ENCODE measurements around the gene CAPRIN1.
A peak's percentile ranks its signal among the peaks of the same experiment; 100 is the strongest.
"Not testable (repeated sequence)": the region's sequence is repeated elsewhere in the genome, so short reads cannot be mapped to it uniquely, and the experiment has no call there.

Gene CAPRIN1

DNA sequence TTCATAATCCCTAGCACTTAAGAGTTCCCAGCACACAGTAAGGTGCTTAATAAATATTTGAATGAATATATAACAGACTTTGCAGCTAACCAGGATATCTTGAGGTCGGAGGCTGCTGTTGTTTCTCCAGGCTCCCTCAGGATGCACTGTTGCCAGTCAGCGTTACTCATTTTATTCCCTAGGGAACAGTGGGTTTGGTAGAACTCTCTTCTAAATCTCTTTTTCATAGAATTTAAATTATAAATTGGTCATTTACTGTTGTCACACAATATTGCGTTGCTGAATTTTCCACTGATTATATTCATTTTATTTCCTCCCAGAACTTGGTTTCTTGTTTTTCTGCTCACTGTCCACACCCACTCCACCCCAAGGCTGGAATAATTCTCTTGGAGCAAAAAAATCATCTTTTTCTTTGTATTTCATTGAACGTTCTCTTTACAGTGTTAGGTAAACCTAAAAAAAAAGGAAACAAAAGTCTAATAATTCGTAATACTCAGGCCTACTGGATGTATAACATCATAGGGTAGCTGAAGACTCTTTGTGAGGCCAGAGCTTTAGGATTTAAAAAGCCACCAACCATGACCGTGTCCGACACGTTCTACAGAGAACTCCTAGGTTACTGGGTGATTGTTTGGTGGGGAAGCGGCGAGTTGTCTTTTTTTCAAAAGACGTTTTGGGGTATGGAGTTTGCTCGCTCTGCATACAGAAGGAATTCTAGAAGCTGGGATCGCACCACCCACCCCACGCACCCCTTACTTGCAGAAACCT lies 766 bp upstream of the CAPRIN1 start:
- no peak for DNase-seq (ENCODE audit: low read depth in 2 of 2)

DNA sequence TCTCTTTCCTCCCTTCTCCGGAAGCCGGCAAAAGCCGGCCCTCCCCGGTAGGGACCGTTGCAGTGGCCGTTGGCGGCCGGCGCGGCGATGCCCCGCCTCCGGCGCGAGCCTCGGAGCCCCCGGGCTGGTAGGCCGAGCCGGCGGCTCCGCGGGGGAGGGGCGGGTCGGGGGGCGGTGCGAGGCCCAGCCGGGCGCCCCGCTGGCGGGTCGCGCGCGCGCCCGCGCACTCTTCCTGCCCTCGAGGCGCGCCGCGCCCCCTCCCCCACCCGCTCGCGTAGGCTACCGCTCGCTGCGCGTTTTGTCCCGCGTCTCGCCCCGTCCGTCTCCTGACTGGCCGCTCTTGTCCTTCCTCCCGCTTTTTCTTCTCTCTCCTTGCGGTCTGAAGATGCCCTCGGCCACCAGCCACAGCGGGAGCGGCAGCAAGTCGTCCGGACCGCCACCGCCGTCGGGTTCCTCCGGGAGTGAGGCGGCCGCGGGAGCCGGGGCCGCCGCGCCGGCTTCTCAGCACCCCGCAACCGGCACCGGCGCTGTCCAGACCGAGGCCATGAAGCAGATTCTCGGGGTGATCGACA lies 591 bp downstream of the CAPRIN1 start:
- peak; percentile 78 to 83 for DNase-seq (ENCODE audit: low read depth in 2 of 2)

DNA sequence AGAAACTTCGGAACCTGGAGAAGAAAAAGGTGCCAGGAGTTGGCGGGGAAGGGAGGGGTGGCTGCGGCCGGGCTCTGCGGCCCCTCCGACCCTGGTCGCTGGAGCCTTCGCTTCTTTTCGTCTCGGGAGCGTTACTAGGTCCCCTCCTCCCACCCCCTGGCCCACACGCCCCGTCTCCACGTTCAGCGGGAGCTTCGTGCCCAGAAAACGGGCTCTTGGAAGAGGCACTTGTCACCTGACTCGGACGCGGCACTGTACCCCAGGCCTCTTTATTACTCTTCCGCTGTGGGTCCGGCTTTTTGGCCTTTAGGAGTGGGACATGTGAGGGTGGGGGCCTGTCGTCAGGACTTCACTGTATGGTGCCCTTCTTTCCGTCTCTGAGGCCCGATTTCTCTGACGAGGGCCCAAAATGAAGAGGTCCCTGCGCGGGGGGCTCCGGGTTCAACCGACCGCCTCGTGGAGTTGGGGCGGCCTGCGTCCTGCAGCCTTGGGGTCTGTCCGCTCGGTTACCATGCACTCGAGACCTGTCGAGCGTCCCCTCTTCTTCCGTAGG lies 1.2 kb downstream of the CAPRIN1 start:
- no peak for DNase-seq (ENCODE audit: low read depth in 2 of 2)

DNA sequence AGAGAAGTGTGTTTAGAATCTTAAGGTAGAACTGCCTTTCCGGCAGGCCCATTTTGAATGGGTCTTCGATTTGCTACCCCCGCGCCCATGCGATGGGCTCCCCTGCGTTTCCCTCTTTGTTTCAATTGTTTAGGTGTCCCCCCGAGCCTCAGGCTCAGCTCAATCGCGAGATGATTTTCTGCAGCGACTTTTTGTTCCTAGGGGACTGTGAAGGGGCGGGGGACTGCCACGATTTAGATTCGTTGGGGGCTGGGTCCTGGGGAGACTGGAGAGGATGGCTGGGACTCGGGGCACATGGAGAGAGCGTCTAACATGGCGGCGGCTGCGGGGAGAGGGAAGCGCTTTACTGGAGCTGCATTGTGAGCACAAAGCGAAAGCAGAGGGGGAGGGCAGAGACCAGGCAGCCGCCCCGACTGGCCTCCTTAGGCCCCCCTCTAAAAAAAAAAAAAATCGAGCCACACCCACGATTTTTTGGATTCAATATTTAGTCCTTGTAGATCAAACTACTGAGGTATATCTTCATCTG lies 1.7 kb downstream of the CAPRIN1 start:
- peak; percentile 41 to 56 for DNase-seq (ENCODE audit: low read depth in 2 of 2)

- not testable (repeated sequence) for DNase-seq (ENCODE audit: low read depth in 2 of 2)
These were observed 2.8 kb downstream of the CAPRIN1 start for GRCh38 chr11:34054351-34054750.

- no peak for DNase-seq (ENCODE audit: low read depth in 2 of 2)
These were observed 3.9 kb downstream of the CAPRIN1 start for GRCh38 chr11:34055218-34056000.

- DNase-seq (ENCODE audit: low read depth in 2 of 2): no peak
These were observed 5.1 kb downstream of the CAPRIN1 start for GRCh38 chr11:34056672-34057071.

DNA sequence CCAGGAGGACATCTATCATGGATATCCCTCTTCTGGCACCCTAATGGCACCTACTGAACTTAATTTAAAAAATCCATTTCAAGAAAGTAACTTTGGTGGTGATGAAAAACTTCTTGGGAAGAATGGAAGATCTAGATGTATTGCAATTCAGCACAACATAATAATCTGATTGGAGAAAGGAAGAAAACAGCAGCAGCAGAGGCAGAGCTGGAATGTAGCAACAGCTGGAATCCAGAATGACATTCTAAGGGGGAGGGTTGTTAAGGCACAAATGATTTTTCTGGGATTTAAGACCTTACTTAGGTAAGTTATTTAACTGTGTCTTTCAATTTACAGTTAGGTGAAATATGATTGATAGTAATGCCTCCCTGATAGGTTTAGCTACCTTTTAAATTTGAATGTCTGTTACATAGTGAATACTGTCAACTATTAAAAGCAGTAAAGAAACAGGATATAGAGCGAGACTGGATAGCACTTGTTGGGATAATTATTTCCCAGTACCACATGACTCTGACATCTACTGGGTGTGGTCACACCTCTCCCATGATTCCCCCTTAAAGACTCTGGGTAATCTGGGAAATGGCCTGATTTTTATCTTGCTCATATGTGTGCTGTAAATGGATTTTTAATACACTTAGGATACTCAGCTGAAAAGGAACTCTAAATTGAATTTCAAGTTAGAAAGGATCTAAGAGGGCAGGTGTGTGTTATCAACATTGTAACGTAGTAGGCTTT lies 11.7 kb downstream of the CAPRIN1 start:
- no peak for DNase-seq (ENCODE audit: low read depth in 2 of 2)

GRCh38 chr11:34064291-34064690 lies 12.8 kb downstream of the CAPRIN1 start:
- DNase-seq (ENCODE audit: low read depth in 2 of 2): no peak

- no peak for DNase-seq (ENCODE audit: low read depth in 2 of 2)
These were observed 14.1 kb downstream of the CAPRIN1 start for GRCh38 chr11:34065505-34066203.

DNA sequence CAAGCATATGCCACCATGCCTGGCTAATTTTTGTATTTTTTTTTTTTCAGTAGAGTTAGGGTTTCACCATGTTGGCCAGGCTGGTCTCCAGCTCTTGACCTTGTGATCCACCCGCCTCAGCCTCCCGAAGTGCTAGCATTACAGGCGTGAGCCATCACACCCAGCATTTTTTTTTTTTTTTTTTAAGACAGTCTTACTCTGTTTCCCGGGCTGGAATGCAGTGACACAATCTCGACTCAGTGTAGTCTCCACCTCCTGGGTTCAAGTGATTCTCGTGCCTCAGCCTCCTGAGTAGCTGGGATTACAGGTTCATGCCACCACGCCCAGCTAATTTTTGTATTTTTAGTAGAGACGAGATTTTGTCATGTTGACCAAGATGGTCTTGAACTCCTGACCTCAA lies 15.2 kb downstream of the CAPRIN1 start:
- not testable (repeated sequence) for DNase-seq (ENCODE audit: low read depth in 2 of 2)

- DNase-seq (ENCODE audit: low read depth in 2 of 2): no peak
These were observed 16.0 kb downstream of the CAPRIN1 start for GRCh38 chr11:34067383-34068065.

GRCh38 chr11:34068111-34068510 lies 16.6 kb downstream of the CAPRIN1 start:
- no peak for DNase-seq (ENCODE audit: low read depth in 2 of 2)

DNA sequence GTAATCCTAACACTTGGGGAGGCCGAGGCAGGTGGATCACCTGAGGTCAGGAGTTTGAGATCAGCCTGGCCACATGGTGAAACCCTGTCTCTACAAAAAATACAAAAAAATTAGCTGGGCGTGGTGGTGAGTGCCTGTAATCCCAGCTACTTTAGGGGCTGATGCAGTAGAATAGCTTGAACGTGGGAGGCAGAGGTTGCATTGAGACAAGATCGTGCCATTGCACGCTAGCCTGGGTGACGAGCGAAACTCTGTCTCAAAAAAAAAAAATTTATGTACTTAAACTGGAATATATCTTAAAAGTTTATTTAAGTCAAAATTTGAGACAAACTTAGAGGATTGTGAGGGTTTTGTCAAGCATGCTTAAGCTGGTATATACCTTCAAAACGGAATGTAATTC lies 19.8 kb downstream of the CAPRIN1 start:
- DNase-seq (ENCODE audit: low read depth in 2 of 2): not testable (repeated sequence)

GRCh38 chr11:34072041-34072440 lies 20.5 kb downstream of the CAPRIN1 start:
- DNase-seq (ENCODE audit: low read depth in 2 of 2): no peak

- no peak for DNase-seq (ENCODE audit: low read depth in 2 of 2)
These were observed 21.3 kb downstream of the CAPRIN1 start for GRCh38 chr11:34072832-34073231.

DNA sequence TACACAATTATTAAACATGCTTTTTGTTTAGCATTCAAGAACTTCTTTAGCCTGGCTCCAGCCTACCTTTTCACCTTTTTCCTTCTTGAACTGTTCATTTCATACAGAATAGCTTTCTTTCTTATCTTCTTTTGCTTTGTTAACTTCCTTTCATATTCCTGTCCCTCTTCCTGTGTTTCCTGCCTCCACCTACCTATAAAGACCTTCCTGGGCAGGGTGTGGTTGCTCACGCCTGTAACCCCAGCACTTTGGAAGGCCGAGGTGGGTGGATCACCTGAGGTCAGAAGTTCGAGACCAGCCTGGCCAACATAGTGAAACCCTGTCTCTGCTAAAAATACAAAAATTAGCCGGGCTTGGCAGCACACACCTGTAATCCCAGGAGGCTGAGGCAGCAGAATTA lies 22.9 kb downstream of the CAPRIN1 start:
- DNase-seq (ENCODE audit: low read depth in 2 of 2): no peak

DNA sequence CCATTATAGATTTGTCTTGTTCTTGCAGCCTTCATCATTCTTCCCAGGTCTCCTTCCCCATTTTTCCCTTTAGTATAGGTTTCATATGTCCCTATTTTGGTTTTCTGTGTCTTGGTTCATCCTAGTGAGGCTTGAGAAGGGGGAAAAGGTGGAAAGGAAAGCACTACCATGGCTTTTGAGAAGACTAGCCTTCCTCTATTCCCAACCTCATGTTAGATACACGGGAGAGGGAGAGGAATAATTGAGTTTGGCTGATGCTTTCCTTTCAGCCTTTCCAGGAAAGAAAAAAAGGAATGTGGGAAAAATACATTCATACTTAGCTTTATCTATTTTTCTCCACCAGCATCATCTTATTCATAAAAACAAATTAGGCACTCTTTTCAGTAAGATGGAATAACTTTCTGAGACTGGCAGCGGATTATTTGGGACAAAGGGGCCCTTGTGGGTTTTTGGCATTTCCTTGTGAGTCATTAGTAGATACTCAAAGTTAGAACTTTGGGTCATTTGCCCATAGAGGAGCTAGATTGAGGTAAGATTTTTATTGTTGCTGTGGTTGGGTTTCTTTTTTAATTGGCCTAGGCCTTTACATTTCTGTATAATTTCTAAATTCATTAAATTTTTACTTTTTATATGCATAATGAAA lies 23.8 kb downstream of the CAPRIN1 start:
- no peak for DNase-seq (ENCODE audit: low read depth in 2 of 2)

- DNase-seq (ENCODE audit: low read depth in 2 of 2): no peak
These were observed 29.1 kb downstream of the CAPRIN1 start for GRCh38 chr11:34080609-34081008.

DNA sequence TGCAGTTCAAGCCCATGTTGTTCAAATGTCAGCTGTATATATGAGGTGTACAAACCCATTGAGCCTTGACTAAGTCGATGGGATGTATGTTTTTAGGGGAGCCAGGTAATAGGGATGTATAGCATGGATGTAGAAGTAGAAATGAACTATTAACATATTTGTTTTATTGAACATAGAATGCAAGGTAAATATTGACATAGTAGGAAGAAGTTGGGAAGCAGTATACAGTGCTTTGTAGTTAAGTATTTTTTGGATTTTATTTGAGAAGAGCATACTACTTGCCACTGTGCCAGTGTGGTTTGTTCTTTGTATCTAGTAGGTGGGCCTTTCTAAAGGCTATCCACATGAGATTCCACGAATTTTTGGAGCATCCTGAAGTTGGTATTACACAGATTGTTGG lies 33.1 kb downstream of the CAPRIN1 start:
- DNase-seq (ENCODE audit: low read depth in 2 of 2): no peak
